HG03175 (cell line): ENCODE results near the gene DCUN1D3.

ENCODE experiments used
- ATAC-seq: cut with Tn5 transposase; IDR thresholded peaks from one replicate; pipeline ENCODE4 v1.9.1; 2021; ENCODE audit warnings: mild to moderate bottlenecking, moderate library complexity; ENCODE audit not compliant: unreplicated experiment

Gene DCUN1D3

DNA sequence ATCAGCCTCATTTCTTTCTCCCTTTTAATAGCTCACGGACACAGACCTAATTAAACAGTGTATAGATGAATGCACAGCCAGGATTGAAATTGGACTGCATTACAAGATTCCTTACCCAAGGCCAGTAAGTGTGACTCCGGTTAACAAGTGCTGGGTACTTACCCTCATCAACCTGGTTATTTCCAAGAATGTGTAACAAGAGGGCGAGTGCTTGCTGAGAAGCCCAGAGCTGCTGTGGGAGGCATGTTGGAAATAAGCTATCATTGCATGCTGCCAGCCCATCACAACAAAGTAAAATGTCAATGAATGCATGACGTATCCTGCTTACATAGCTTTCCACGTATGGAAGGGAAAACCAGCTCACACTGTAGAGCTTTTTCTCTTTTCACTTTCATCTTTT, 19.9 kb upstream of the DCUN1D3 start:
- no peak for ATAC-seq

DNA sequence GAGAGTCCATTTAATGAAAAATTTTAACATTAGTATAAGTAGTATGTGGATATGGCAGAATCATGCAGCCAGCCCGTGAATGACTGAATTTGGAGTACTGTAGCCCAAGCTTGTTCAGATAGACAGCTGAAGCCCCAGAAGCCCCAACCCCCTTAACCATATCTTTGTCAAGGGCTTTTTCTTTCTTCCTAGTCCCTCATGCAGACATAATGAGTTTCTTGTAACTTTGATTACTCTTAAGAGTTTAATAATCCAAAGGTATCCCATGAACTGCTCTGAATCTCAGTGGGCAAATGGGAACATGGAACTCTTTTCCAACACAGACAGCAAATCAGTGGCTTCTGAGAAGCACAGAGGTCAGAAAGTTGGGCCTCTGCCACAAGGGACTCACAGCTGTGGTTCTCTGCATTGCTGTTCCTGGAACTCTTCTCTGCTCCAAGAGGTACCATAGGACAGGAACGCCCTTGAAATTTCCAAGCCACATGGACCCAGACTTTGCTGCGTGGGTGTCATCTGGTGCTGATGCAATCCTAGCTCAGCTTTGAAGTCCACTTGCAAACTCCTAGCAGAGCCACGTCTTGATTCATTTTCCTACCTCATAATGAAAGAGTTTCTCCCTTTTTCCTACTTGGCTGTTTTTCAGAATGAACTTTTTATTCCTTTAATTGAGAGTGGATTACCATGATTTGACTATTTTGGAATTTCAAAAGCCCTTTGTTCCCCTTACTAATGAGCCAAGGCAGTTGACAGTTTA, 18.5 kb upstream of the DCUN1D3 start:
- ATAC-seq: no peak

GRCh38 chr16:20916942-20917341, 16.8 kb upstream of the DCUN1D3 start:
- no peak for ATAC-seq

GRCh38 chr16:20916289-20916688, 16.1 kb upstream of the DCUN1D3 start:
- ATAC-seq: no peak

- no peak for ATAC-seq
Observed at GRCh38 chr16:20911361-20911760, 11.2 kb upstream of the DCUN1D3 start.

DNA sequence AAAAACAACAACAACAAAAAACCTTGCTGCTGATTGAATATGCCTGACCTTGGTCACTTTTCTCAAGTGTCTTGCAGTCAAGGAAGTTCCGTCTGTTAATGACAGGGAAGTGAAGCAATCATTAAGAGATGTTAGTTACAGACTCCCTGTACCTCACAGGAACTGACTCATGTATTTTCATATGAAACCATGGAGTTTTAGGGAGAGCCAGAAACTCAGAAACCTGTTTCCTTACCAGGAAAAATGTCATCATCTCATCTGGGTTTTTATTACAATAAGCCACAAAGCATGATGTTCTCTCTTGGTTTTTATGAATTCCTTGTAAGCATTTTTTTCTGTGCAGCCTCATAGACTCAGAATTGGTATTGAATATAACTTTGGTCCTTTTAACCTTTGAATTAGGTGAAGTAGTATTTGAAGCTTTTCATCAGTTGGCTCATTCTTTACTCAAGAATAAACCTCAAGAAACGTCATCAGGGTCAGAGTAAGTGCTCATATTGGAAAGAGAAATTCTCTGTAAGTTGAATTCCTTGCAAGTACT, 10.7 kb upstream of the DCUN1D3 start:
- ATAC-seq: no peak

GRCh38 chr16:20906341-20907255, 6.4 kb upstream of the DCUN1D3 start:
- ATAC-seq: no peak

- ATAC-seq: no peak
Observed at GRCh38 chr16:20905576-20905975, 5.4 kb upstream of the DCUN1D3 start.

DNA sequence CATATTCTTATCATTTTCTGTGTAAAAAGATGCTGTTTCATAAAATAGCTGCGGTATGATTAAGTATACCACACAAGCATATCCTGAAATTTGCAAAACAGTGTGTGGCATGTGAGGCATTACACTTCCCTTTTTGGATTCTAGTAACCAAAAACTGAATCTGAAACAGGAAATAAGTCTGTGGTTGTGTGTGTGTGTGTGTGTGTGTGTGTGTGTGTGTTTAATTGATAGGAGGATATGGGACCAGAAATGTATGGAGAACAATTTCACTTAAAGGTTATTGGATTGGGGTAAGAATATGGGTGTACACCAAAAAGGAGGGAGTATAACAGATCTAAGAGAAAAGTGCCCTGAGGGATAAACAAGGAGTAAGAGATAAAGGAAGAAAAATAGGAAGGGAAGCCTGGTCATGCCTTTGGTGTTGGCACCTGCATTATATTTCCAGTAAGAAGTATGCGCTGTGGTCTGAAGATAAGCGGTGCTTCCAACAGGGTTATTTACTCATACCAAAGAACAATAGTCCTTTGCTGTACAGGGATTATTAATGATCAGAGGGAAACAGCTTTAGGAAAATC, 4.4 kb upstream of the DCUN1D3 start:
- no peak for ATAC-seq

- ATAC-seq: no peak
Observed at GRCh38 chr16:20903899-20904506, 3.8 kb upstream of the DCUN1D3 start.

GRCh38 chr16:20903116-20903898, 3.1 kb upstream of the DCUN1D3 start:
- ATAC-seq: no peak

- no peak for ATAC-seq
Observed at GRCh38 chr16:20902426-20902825, 2.3 kb upstream of the DCUN1D3 start.

DNA sequence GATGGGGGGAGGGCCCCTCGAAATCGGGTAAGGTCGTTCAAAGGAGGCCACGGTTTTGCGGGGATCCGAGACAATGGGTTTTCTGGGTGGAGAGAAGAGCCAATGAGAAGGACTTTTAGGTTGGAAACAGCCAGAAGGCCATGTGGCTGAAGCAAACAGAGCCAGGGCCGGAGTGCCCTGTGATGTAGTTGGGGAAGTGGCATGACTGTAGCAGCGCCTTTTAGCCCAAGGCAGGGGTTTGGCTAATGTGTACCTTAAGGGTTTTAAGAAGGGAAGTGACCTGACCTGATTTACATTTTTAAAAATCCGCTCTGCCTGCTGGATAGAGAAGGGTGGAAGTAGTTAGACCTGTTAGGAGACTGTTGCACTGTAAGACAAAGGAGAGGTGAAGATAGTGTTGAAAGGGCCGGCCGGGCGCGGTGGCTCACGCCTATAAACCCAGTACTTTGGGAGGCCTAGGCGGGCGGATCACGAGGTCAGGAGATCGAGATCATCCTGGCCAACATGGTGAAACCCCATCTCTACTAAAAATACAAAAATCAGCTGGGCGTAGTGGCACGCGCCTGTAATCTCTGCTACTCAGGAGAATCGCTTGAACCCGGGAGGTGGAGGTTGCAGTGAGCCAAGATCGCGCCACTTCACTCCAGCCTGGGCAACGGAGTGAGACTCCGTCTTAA, 1.4 kb upstream of the DCUN1D3 start:
- ATAC-seq: no peak

- peak; percentile 2 for ATAC-seq
Observed at GRCh38 chr16:20901068-20901435, 894 bp upstream of the DCUN1D3 start.

DNA sequence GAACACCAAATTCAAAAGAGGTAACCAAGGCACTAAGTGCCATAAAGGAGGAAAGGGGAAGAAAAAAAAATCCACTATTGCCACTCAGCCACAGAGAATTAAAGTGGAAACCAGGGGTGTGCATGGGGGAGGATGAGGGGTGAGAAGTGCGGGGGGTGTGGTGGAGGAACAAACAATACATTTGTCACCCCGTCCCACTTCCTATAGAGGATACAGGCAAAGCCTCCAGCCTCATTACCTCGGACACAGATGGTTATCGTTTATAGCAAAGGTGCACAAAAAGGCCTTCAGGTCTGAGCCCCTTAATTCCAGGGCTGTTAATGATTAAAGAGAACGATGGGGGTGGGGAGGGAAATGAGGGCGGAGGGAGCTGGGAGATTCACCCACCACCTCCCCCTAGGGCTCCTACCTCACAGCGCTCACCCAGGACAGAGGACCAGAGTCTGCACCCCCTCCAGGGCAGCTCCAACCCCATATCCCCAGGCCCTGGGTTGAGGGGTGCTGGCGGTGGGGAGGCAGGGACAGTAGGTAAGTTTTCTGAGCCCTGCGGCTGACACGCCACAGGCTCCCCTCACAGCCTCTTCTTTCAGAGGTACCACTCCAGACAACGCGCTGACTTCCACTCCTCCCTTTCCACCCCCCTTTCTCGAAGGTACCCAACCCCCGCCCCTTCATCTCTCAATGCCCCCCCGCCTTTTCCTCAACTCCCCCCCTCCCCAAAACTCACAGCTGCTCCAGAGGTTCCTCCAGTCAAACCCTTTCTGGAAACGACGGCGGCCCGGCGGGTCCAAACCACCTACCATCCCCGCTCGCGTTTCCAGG, 470 bp downstream of the DCUN1D3 start:
- no peak for ATAC-seq

DNA sequence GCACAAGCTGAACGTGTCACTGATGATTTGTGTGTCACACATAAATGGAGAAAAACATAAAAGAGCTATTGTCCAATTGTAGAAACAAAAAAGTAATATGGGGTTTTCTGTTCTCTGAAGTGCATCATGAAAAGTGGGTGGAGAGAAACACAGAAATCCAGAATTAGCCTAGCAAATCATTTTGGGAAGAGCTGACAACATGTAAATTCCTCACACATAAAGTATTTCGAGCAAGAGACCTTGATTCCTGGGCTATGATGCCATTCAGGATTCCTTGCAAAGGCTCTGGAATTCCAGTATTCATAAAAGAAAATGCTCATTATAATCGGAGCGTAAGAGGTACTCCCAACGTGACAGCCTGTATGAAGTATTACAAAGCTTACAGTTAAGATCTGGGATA, 1.1 kb downstream of the DCUN1D3 start:
- ATAC-seq: no peak

DNA sequence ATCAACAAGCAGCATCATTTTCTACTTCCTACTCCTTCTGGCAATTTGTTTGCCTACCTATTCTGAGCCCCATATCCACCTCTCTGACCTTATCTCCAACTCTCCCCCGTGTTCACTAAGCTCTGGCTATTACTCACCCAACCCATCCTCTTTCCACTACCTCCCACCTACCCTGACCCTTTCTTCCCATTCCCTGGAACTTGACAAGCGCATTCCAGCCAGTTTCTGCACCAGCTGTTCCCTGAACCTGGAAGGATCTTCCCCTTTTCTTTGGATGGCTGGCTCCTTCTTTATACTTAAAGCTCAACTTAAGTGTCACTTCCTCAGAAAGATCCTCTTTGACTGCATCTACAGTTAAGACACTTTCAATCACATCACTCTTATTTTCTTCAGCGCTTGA, 2.2 kb downstream of the DCUN1D3 start:
- no peak for ATAC-seq

DNA sequence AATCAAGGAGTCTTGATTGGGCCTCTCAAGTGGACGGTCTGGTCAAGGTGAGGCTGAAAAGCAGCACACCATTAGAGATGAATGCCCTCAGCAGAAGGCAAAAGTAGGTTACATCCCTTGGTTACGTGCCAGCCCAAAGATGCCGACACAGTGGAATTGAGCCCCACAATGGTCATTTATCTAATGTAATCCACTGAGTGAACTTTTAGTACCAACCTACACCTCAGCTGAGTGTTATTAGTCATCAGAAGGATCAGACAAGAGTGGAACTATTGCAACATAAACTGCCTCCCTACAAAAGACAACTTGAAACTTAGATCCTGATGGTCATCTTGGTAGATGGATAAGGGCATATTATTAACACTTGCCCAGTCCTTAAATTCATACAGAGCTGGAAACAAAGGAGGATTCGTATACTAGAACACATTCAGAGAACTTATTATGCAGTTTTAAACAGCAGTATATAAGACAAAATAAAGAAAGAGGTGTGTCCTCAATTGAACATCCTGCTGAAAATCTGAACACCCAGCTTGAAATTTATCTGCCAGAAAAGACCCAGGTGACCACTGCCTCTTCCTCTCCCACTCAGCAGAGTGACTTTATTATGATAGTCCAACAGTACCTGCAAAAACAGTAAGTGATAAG, 2.8 kb downstream of the DCUN1D3 start:
- ATAC-seq: no peak
